NCI-H748 (cell line): ENCODE results near the gene SPDYC.

ENCODE experiments used
- DNase-seq: peaks from one replicate; lab custom pipeline; 2025; ENCODE audit not compliant: unreplicated experiment; lab: John Stamatoyannopoulos, UW

SPDYC gene

GRCh38 chr11:65170058-65170534, at the start of gene SPDYC:
Gene SPDYC (plus strand): TSS chr11:65170233. CDS start chr11:65171358, 1,125 bp downstream.
- DNase-seq, result no peak

GRCh38 chr11:65120831-65121230, 49.2 kb upstream of the SPDYC start:
- no peak for DNase-seq

GRCh38 chr11:65121447-65121864, 48.6 kb upstream of the SPDYC start:
- no peak for DNase-seq

- peak; percentile 98 for DNase-seq
These were observed 48.0 kb upstream of the SPDYC start, which contains the start of the genes FAU and MRPL49 for GRCh38 chr11:65121865-65122696. Gene FAU (minus strand): TSS chr11:65122134. CDS start chr11:65121813, 321 bp downstream. Gene MRPL49 (plus strand): TSS chr11:65122321. CDS start chr11:65122347, 26 bp downstream.

- no peak for DNase-seq
These were observed 45.4 kb upstream of the SPDYC start for GRCh38 chr11:65124480-65125196.

- no peak for DNase-seq
These were observed 44.6 kb upstream of the SPDYC start for GRCh38 chr11:65125197-65126056.

- DNase-seq, result no peak
These were observed 43.3 kb upstream of the SPDYC start for GRCh38 chr11:65126624-65127274.

- DNase-seq, result no peak
These were observed 42.4 kb upstream of the SPDYC start for GRCh38 chr11:65127473-65128181.

- DNase-seq, result no peak
These were observed 41.6 kb upstream of the SPDYC start for GRCh38 chr11:65128182-65129145.

GRCh38 chr11:65129649-65130441, 40.2 kb upstream of the SPDYC start:
- DNase-seq, result no peak

GRCh38 chr11:65130631-65131416, 39.2 kb upstream of the SPDYC start:
- no peak for DNase-seq

- DNase-seq, result no peak
These were observed 38.6 kb upstream of the SPDYC start for GRCh38 chr11:65131417-65131776.

GRCh38 chr11:65131895-65132237, 38.2 kb upstream of the SPDYC start:
- no peak for DNase-seq

- no peak for DNase-seq
These were observed 37.6 kb upstream of the SPDYC start for GRCh38 chr11:65132238-65132987.

GRCh38 chr11:65132988-65133700, 36.9 kb upstream of the SPDYC start:
- peak; percentile 38 for DNase-seq

- DNase-seq, result no peak
These were observed 36.3 kb upstream of the SPDYC start for GRCh38 chr11:65133724-65134123.
